Brain pericyte (primary cell): ENCODE results near the gene SLC25A40.

Experiments
- DNase-seq: peaks from one replicate; pipeline ENCODE4 v3.0.0-alpha.2; 2012; ENCODE audit warnings: low read depth, low spot score

Gene SLC25A40

GRCh38 chr7:87784424-87784823, 91.7 kb downstream of the SLC25A40 start:
- no peak for DNase-seq
